NB4 (cell line): Measurements from ENCODE around the gene CWC15.
"Not testable (repeated sequence)": the region's sequence is repeated elsewhere in the genome, so short reads cannot be mapped to it uniquely, and the experiment has no call there.

Experiments used
- DNase-seq: peaks from one replicate; pipeline ENCODE4 v3.0.0; 2010; ENCODE audit warnings: low read depth
- H3K4me3 ChIP-seq: one replicate; pipeline ENCODE4 v1.5.1; 2011; ENCODE audit warnings: mild to moderate bottlenecking, low read depth, low read length, moderate library complexity
- MYC ChIP-seq: IDR thresholded peaks from 2 replicates; pipeline ENCODE4 v1.6.1; 2011; ENCODE audit warnings: low read depth, low read length
- POLR2A ChIP-seq: IDR thresholded peaks from 2 replicates; pipeline ENCODE4 v1.6.1; 2011; ENCODE audit warnings: mild to moderate bottlenecking; ENCODE audit not compliant: insufficient read length; ENCODE audit errors: extremely low read depth
- TF ChIP-seq, protein P1 (sequence below): IDR thresholded peaks from 2 replicates; pipeline ENCODE4 v1.6.1; 2011; ENCODE audit warnings: low read depth, low read length
- TF ChIP-seq, protein P2 (sequence below): IDR thresholded peaks from one replicate; pipeline ENCODE4 v1.5.1; 2012; ENCODE audit warnings: low read depth, low read length

Gene CWC15

DNA sequence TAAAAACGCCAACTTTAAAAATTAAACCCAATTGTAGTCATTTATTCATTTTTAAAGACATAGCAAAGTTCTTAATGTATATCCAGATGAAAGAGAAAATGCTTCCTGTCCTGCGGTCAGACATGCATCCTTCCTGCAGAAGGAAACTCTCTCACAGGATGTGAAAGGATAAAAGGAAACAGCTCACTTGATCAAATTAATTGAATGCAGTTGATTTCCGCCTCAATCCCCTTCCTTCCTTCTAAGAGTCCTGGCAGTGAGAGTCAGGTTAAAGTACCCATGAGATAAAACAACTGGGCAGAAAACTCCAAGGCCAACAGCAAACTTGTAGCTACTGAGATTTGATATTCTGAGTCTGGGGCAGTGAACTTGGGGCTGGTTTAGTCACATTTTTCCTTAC lies 38.5 kb downstream of the CWC15 start:
- no peak for DNase-seq
- no peak overlapping the region for H3K4me3 ChIP-seq
- TF ChIP-seq, protein P1, sequence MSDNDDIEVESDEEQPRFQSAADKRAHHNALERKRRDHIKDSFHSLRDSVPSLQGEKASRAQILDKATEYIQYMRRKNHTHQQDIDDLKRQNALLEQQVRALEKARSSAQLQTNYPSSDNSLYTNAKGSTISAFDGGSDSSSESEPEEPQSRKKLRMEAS: no peak
- TF ChIP-seq POLR2A: no peak
- TF ChIP-seq, protein P2, sequence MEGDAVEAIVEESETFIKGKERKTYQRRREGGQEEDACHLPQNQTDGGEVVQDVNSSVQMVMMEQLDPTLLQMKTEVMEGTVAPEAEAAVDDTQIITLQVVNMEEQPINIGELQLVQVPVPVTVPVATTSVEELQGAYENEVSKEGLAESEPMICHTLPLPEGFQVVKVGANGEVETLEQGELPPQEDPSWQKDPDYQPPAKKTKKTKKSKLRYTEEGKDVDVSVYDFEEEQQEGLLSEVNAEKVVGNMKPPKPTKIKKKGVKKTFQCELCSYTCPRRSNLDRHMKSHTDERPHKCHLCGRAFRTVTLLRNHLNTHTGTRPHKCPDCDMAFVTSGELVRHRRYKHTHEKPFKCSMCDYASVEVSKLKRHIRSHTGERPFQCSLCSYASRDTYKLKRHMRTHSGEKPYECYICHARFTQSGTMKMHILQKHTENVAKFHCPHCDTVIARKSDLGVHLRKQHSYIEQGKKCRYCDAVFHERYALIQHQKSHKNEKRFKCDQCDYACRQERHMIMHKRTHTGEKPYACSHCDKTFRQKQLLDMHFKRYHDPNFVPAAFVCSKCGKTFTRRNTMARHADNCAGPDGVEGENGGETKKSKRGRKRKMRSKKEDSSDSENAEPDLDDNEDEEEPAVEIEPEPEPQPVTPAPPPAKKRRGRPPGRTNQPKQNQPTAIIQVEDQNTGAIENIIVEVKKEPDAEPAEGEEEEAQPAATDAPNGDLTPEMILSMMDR: no peak
- TF ChIP-seq MYC: no peak

DNA sequence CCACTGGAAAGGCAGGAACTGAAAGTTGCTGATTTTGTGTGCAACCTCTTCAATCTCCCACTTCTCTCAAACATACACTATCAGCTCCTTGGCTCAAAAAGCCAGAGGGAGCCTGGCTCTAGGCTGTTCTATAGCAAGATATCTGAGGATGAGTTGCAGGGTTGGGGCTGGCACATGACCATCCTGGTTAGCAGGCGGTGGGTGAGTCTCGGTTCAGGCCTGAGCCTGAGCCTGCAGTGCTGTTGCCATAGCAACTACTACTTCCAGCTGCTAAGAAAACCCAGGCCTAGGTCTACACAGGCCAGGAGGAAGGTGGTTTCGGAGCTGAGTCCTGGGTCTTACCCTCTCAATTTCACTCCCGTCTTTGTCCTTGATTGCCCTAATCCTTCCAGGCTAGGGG lies 39.0 kb downstream of the CWC15 start:
- TF ChIP-seq, protein P2: no peak
- no peak for TF ChIP-seq POLR2A
- no peak for TF ChIP-seq MYC
- TF ChIP-seq, protein P1: no peak
- H3K4me3 ChIP-seq: no peak overlapping the region
- DNase-seq: no peak

DNA sequence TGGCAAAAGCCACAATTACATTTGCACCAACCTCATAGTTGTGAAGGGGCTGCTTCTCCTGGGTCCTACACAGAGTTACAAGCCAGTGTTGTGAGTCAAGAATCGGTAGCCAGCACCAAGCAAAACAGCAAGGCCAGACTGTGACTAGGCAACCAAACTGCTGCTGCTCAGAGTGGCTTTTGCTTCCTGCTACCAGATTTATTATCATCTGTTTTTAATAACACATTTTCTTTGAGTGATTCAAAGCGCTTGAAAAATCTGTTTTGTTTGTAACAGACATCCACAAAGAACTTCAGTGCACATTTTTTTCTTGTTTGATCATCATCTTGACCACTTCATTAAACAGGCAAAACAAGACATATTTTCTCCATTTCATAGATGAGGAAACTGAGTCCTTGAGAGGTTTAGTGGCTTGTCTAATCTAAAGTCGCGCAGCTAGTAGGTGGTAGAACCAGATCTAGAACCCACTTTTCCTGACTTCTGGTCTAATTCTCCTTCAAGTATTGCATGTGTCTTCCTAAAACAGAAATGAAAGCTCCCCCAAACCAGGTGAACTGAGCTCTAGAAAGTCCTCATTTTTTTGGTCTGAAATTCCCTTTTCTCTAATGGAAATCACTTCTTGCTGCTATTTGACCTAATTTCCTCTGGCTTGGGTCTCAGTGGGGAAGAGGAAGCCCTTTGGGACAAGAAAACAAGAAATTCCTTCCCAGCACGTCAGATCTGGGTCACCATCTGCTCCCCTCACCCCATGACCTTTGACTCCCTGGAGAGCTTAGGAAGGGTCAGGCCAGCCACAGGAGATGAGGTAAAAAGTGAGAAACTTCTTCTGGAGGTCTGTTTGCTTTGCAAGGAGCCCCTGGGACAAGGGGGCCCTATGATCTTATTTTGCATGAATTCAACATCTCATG lies 39.9 kb downstream of the CWC15 start:
- TF ChIP-seq POLR2A (no peak), MYC (no peak)
- TF ChIP-seq, protein P2: no peak
- TF ChIP-seq, protein P1: no peak
- no peak for DNase-seq
- no peak overlapping the region for H3K4me3 ChIP-seq

DNA sequence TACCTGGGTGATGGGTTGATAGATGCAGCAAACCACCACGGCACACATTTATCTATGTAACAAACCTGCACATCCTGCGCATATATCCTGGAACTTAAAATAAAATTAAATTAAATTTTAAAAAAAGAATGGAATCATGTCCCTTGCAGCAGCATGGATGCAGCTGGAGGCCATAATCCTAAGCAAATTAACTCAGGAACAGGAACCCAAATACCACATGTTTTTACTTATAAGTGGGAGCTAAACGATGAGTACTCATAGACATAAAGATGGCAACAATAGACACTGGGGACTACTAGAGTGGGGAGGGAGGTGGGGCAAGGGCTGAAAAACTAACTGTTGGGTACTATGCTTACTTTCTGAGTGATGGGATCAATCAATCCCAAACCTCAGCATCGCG lies 40.9 kb downstream of the CWC15 start:
- TF ChIP-seq, protein P2: no peak
- TF ChIP-seq, protein P1: no peak
- no peak overlapping the region for H3K4me3 ChIP-seq
- DNase-seq: no peak

DNA sequence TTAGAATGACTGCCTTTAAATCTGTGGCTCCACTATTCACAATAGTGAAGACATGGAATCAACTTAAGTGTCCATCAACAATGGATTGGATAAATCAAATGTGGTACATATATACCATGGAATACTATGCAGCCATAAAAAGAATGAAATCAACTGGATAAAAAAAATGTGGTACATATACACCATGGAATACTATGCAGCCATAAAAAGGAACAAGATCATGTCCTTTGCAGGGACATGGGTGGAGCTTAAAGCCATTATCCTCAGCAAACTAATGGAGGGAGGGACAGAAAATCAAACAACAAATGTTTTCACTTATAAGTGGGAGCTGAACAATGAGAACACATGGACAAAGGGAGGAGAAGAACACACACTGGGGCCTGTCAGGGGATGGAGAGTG lies 41.3 kb downstream of the CWC15 start:
- DNase-seq: not testable (repeated sequence)

DNA sequence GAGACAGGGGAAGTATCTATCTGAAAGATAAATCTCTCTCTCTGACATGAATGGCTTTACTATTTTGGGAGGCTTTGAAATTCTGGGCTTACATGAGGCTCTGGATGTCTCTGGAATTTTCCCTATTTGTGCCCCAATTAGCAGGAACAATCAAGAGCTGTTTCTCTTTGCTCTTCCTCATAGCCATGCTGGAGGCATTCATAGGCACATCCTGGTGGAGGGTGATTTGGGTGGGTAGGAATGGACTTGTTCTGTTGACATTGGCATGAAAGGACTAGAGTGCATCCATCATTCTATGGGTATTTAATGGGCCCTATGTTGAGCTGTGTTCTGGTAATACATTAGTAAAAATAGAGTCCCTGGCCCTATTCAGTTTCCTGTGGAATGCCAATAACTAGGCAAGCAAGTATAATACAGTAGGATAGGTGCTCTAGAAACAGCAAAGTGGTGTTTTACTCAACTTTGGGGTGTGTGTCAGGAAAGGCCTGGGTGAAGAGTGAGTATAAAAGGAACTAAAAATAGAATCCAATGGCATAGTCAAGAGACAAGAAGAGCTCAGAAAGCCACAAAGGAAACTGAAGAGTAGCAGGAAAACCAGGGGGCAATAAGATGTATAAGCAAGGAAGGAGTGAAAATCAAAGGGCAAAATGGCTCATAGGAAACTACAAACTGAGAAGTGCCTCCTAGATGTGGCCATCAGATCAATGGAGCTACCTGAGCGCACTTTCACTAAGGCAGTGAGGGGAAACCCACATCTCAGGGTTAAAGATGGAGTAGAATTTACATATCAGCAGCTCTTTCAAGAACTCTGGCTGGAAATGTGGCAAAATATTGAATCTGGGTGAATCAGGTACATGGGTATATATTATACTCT lies 45.0 kb downstream of the CWC15 start:
- DNase-seq: no peak
- no peak overlapping the region for H3K4me3 ChIP-seq
- TF ChIP-seq POLR2A: no peak

More for the DNA sequence above, 41.3 kb downstream of the CWC15 start:
- not testable (repeated sequence) for H3K4me3 ChIP-seq
